ENCODE data around the gene RSBN1. TPM values are rescaled to one million over a fixed set of nuclear protein-coding genes. Genes with fewer than 3 reads are reported as not detected.

The RSBN1 gene
- total RNA-seq, 1 experiment from 2014 or later = 16.6 TPM

- no peaks in the 10 kb centered on the region for H3K9me3 ChIP-seq (ENCODE audit: control insufficient read depth in 1 of 2, insufficient read depth in 1 of 2, low read depth in 1 of 2, low read length in 2 of 2)
- POLR2A ChIA-PET = no interaction called here
- no peak overlapping the region for H3K4me2 ChIP-seq (ENCODE audit: low read length)
- RAD21 ChIA-PET (ENCODE audit: low non-redundant PET in 1 of 2, low total read pairs in 2 of 2, uncharacterized antibody in 2 of 2, unreplicated experiment in 2 of 2) = no interaction called here
- no peak overlapping the region for H3K9ac ChIP-seq (ENCODE audit: low read length)
- ATAC-seq (no peak), DNase-seq (ENCODE audit: low read depth, low spot score) (no peak)
- no peak overlapping the region for H2AFZ ChIP-seq (ENCODE audit: low read depth, low read length, poor library complexity, severe bottlenecking)
- intact Hi-C loops (cut with micrococcal nuclease) = no loop called here
- H3K9me2 ChIP-seq (ENCODE audit: insufficient read depth) = no peaks in the 10 kb centered on the region
- H3K79me2 ChIP-seq (ENCODE audit: insufficient read depth, low read length) = peaks cover 8% of the 10 kb centered on the region; the same call in 1 of the 2 replicates
- no peaks in the 10 kb centered on the region for H4K20me1 ChIP-seq (ENCODE audit: insufficient read depth)
- H3K27ac ChIP-seq (ENCODE audit: low read depth, low read length) = no peak overlapping the region
- H3K4me3 ChIP-seq (replicated peaks in 1 of 2; ENCODE audit: low read depth in 1 of 2, low read length in 2 of 2) = no peak overlapping the region
- CTCF ChIA-PET = no interaction called here
- peaks cover 6 to 8% of the 10 kb centered on the region in 2 experiments; a peak in 1 of 4 replicates for H3K36me3 ChIP-seq (ENCODE audit: control insufficient read depth in 1 of 2, insufficient read depth in 2 of 2, low read length in 2 of 2)
- TF ChIP-seq SRF (IDR thresholded peaks at IDR 0.05; ENCODE audit: low read depth) (no peak), JUND (IDR thresholded peaks at IDR 0.05) (no peak), CBX3 (IDR thresholded peaks at IDR 0.05; ENCODE audit: low read depth) (no peak), YY1 (IDR thresholded peaks at IDR 0.05; ENCODE audit: extremely low read depth, insufficient replicate concordance, low read depth, low read length) (no peak), REST (IDR thresholded peaks at IDR 0.05; ENCODE audit: low read depth) (no peak), SIN3A (IDR thresholded peaks at IDR 0.05; ENCODE audit: low read depth) (no peak), ATF3 (IDR thresholded peaks at IDR 0.05) (no peak), ZNF274 (IDR thresholded peaks at IDR 0.05; ENCODE audit: low read depth, low read length) (no peak), FOSL1 (IDR thresholded peaks at IDR 0.05; ENCODE audit: low read depth) (no peak), CEBPB (IDR thresholded peaks at IDR 0.05; ENCODE audit: low read depth) (no peak), CTCF (IDR thresholded peaks at IDR 0.05 in 2 of 3, conservative IDR thresholded peaks at IDR 0.05 in 1 of 3; ENCODE audit: borderline replicate concordance in 1 of 3, insufficient read depth in 1 of 3, low read depth in 2 of 3, low read length in 2 of 3) (no peak), MAX (IDR thresholded peaks at IDR 0.05) (no peak), ELF1 (IDR thresholded peaks at IDR 0.05; ENCODE audit: borderline replicate concordance, low read depth) (no peak), EGR1 (IDR thresholded peaks at IDR 0.05; ENCODE audit: low read depth) (no peak), EZH2 (IDR thresholded peaks at IDR 0.05) (no peak), POLR2A (IDR thresholded peaks at IDR 0.05; ENCODE audit: borderline replicate concordance, extremely low read depth, insufficient read depth, insufficient read length) (no peak)
- BruUV-seq (replicated peaks) = no TSS peak
- peaks cover 0 to 6% of the 10 kb centered on the region in 2 experiments; a peak in 1 of 4 replicates for H3K4me1 ChIP-seq (ENCODE audit: control insufficient read depth in 1 of 2, insufficient read depth in 2 of 2, low read length in 2 of 2)
- no peaks in the 10 kb centered on the region for H3K27me3 ChIP-seq (ENCODE audit: insufficient read depth, low read length)
Measured at GRCh38 chr1:113793878-113794834, 18.1 kb downstream of the RSBN1 start.
